Measurements from ENCODE around the gene NKAIN2.
"Not testable (repeated sequence)": the region's sequence is repeated elsewhere in the genome, so short reads cannot be mapped to it uniquely, and the experiment has no call there.

Gene NKAIN2

GRCh38 chr6:124310139-124310538, 506.5 kb downstream of the NKAIN2 start:
- TF ChIP-seq, protein P1, sequence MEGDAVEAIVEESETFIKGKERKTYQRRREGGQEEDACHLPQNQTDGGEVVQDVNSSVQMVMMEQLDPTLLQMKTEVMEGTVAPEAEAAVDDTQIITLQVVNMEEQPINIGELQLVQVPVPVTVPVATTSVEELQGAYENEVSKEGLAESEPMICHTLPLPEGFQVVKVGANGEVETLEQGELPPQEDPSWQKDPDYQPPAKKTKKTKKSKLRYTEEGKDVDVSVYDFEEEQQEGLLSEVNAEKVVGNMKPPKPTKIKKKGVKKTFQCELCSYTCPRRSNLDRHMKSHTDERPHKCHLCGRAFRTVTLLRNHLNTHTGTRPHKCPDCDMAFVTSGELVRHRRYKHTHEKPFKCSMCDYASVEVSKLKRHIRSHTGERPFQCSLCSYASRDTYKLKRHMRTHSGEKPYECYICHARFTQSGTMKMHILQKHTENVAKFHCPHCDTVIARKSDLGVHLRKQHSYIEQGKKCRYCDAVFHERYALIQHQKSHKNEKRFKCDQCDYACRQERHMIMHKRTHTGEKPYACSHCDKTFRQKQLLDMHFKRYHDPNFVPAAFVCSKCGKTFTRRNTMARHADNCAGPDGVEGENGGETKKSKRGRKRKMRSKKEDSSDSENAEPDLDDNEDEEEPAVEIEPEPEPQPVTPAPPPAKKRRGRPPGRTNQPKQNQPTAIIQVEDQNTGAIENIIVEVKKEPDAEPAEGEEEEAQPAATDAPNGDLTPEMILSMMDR (conservative IDR thresholded peaks at IDR 0.05; ENCODE audit: low read depth): no peak
- no peak for DNase-seq (ENCODE audit: low spot score)
- ChIA-PET POLR2A (ENCODE audit: low non-redundant PET) (no interaction called here), CTCF (no interaction called here)
- no peak overlapping the region for H3K27ac ChIP-seq

GRCh38 chr6:124319410-124319809, 515.7 kb downstream of the NKAIN2 start:
- POLR2A ChIA-PET (ENCODE audit: low non-redundant PET): no interaction called here
- CTCF ChIA-PET: no interaction called here
- no peak for DNase-seq (ENCODE audit: low spot score)
- no peak overlapping the region for H3K27ac ChIP-seq
- TF ChIP-seq, protein P1 (conservative IDR thresholded peaks at IDR 0.05; ENCODE audit: low read depth): no peak

GRCh38 chr6:124324237-124324636, 520.6 kb downstream of the NKAIN2 start:
- no peak overlapping the region for H3K27ac ChIP-seq
- ChIA-PET CTCF (no interaction called here), POLR2A (ENCODE audit: low non-redundant PET) (no interaction called here)
- no peak for DNase-seq (ENCODE audit: low spot score)
- TF ChIP-seq, protein P1 (conservative IDR thresholded peaks at IDR 0.05; ENCODE audit: low read depth): no peak

- ChIA-PET POLR2A (ENCODE audit: low non-redundant PET) (no interaction called here), CTCF (no interaction called here)
- no peak overlapping the region for H3K27ac ChIP-seq
- TF ChIP-seq, protein P1 (conservative IDR thresholded peaks at IDR 0.05; ENCODE audit: low read depth): no peak
- DNase-seq (ENCODE audit: low spot score): no peak
Measured at GRCh38 chr6:124330197-124330596, 526.5 kb downstream of the NKAIN2 start.

- CTCF ChIA-PET: interaction anchor here (0.6 kb wide), 1 partner anchor 506 kb away, joined by 3 read pairs; no protein-coding TSS in a partner anchor
Measured at GRCh38 chr6:124334359-124334758, 530.7 kb downstream of the NKAIN2 start.

DNA sequence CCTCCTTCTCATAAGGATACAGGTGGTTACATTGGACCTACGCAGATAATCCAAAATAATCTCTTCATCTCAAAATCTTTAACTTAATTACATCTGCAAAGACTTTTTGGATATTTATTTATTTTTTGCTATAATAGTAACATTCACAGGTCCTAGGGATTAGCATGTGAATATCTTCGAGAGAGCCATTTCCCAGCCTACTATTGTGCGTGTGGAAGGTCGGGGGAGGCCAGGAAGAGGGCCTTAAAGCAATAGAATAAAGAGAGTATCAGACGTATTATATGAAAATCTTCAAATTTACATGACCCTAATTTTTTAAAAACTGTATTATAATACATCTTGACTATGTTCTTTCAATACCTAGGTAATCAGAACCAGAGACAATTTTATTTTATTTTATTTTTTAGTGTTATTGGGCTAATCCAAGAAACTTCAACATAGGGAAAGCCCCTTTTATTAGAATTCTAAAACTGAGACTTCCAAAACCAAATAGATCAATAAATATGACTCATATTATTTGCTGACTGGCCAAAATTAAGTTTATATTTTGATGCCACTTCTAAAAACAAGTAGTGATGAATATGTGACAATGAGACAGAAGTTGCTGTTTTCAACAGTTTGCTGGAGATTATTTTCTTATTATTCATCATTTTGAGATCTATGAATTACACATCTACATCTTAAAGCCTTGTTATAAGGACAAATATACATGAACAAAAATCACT, 536.1 kb downstream of the NKAIN2 start:
- POLR2A ChIA-PET (ENCODE audit: low non-redundant PET): no interaction called here
- TF ChIP-seq, protein P1 (conservative IDR thresholded peaks at IDR 0.05; ENCODE audit: low read depth): no peak
- no peak for DNase-seq (ENCODE audit: low spot score)
- H3K27ac ChIP-seq: no peak overlapping the region
- CTCF ChIA-PET: no interaction called here

More at GRCh38 chr6:124334359-124334758, 530.7 kb downstream of the NKAIN2 start:
- DNase-seq (ENCODE audit: low spot score): no peak
- POLR2A ChIA-PET (ENCODE audit: low non-redundant PET): no interaction called here
- TF ChIP-seq, protein P1 (conservative IDR thresholded peaks at IDR 0.05; ENCODE audit: low read depth): no peak
- H3K27ac ChIP-seq: no peak overlapping the region

DNA sequence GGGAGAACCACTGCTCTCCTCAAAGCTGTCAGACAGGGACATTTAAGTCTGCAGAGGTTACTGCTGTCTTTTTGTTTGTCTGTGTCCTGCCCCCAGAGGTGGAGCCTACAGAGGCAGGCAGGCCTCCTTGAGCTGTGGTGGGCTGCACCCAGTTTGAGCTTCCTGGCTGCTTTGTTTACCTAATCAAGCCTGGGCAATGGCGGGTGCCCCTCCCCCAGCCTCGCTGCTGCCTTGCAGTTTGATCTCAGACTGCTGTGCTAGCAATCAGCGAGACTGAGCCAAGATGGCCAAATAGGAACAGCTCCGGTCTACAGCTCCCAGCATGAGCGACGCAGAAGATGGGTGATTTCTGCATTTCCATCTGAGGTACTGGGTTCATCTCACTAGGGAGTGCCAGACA, 544.7 kb downstream of the NKAIN2 start:
- DNase-seq (ENCODE audit: low spot score); CTCF ChIA-PET; POLR2A ChIA-PET (ENCODE audit: low non-redundant PET); H3K27ac ChIP-seq: not testable (repeated sequence)

Measured in RWPE1 (cell line).